Neural cell (in vitro differentiated cells): Measurements from ENCODE around the gene DLGAP4. TPM values are rescaled to one million over a fixed set of nuclear protein-coding genes. Genes with fewer than 3 reads are reported as not detected.

Source experiments
- H2AFZ ChIP-seq: fragments of 200-600, 300-800 bp; sonication (generic), shearing (Covaris generic); 2 replicates; pipeline ENCODE4 v1.6.0; 2014; ENCODE audit warnings: low read depth, mild to moderate bottlenecking, antibody characterized with exemption, low read length, moderate library complexity
- H3F3A ChIP-seq: fragments of 200-600 bp; shearing (Covaris generic); 2 replicates; pipeline ENCODE4 v1.6.1; 2016; ENCODE audit warnings: mild to moderate bottlenecking, moderate library complexity, mixed read lengths, antibody characterized with exemption, low read length; ENCODE audit not compliant: insufficient read depth, poor library complexity, severe bottlenecking
- H3K27ac ChIP-seq: fragments of 200-600, 300-800 bp; sonication (generic), shearing (Covaris generic); 2 replicates; pipeline ENCODE4 v1.5.1; 2014; ENCODE audit warnings: mild to moderate bottlenecking, low read length, moderate library complexity
- H3K27me3 ChIP-seq: fragments of 300-800, 200-600 bp; sonication (generic), shearing (Covaris generic); 2 replicates; pipeline ENCODE4 v1.6.0; 2014; ENCODE audit warnings: mild to moderate bottlenecking, low read depth, low read length, moderate library complexity; ENCODE audit not compliant: insufficient read depth
- H3K36me3 ChIP-seq: fragments of 300-800, 200-600 bp; sonication (generic), shearing (Covaris generic); 2 replicates; pipeline ENCODE4 v1.5.1; 2014; ENCODE audit warnings: mild to moderate bottlenecking, antibody characterized with exemption, low read length, moderate library complexity; ENCODE audit not compliant: insufficient read depth
- H3K4me2 ChIP-seq: fragments of 300-800, 200-600 bp; sonication (generic), shearing (Covaris generic); 2 replicates; pipeline ENCODE4 v1.6.0; 2014; ENCODE audit warnings: mild to moderate bottlenecking, low read length
- H3K4me3 ChIP-seq: fragments of 300-800, 200-600 bp; sonication (generic), shearing (Covaris generic); 2 replicates; pipeline ENCODE4 v1.5.1; 2014; ENCODE audit warnings: mild to moderate bottlenecking, low read length, moderate library complexity
- H3K79me2 ChIP-seq: fragments of 200-600 bp; shearing (Covaris generic); replicated peaks from 2 replicates; pipeline ENCODE4 v1.6.0; 2014; ENCODE audit warnings: mild to moderate bottlenecking, low read length, moderate library complexity; ENCODE audit not compliant: insufficient read depth
- H3K9ac ChIP-seq: fragments of 300-800, 200-600 bp; sonication (generic), shearing (Covaris generic); 2 replicates; pipeline ENCODE4 v1.6.1; 2016; ENCODE audit warnings: mild to moderate bottlenecking, low read length, mixed read lengths
- H3K9me2 ChIP-seq: fragments of 200-600 bp; shearing (Covaris generic); 2 replicates; pipeline ENCODE4 v1.6.1; 2016; ENCODE audit warnings: mild to moderate bottlenecking, low read length, mixed read lengths; ENCODE audit not compliant: insufficient read depth
- H3K9me3 ChIP-seq: fragments of 200-600, 300-800 bp; sonication (generic), shearing (Covaris generic); 2 replicates; pipeline ENCODE4 v1.6.1; 2016; ENCODE audit warnings: mild to moderate bottlenecking, mixed run types, low read length, moderate library complexity, mixed read lengths
- H4K20me1 ChIP-seq: fragments of 200-600 bp; shearing (Covaris generic); 2 replicates; pipeline ENCODE4 v1.6.1; 2016; ENCODE audit warnings: mild to moderate bottlenecking, mixed run types; ENCODE audit not compliant: insufficient read depth
- CTCF ChIP-seq: fragments of 450-650 bp; IDR thresholded peaks from 2 replicates; pipeline ENCODE4 v1.5.1; 2014; ENCODE audit warnings: antibody characterized with exemption, mild to moderate bottlenecking, moderate library complexity; ENCODE audit not compliant: poor library complexity, severe bottlenecking
- EP300 ChIP-seq: fragments of 450-650 bp; conservative IDR thresholded peaks from 2 replicates; pipeline ENCODE4 v1.6.1; 2014; ENCODE audit warnings: antibody characterized with exemption, mild to moderate bottlenecking, moderate library complexity; ENCODE audit not compliant: poor library complexity, severe bottlenecking
- EZH2 ChIP-seq: fragments of 200-600, 300-800 bp; shearing (Covaris generic), sonication (generic); IDR thresholded peaks from 2 replicates; pipeline ENCODE4 v1.6.1; 2014; ENCODE audit warnings: antibody characterized with exemption, low read length, borderline replicate concordance, mild to moderate bottlenecking; ENCODE audit not compliant: insufficient read depth, poor library complexity, severe bottlenecking
- MXI1 ChIP-seq: fragments of 450-650 bp; conservative IDR thresholded peaks from 2 replicates; pipeline ENCODE4 v1.6.1; 2014; ENCODE audit warnings: antibody characterized with exemption, mild to moderate bottlenecking; ENCODE audit not compliant: poor library complexity, severe bottlenecking
- POLR2AphosphoS5 ChIP-seq: IDR thresholded peaks from 2 replicates; pipeline ENCODE4 v1.6.1; 2012
- RAD21 ChIP-seq: fragments of 450-650 bp; conservative IDR thresholded peaks from 2 replicates; pipeline ENCODE4 v1.6.1; 2014; ENCODE audit warnings: antibody characterized with exemption, mild to moderate bottlenecking, moderate library complexity
- REST ChIP-seq: IDR thresholded peaks from 2 replicates; pipeline ENCODE4 v1.6.1; 2012; ENCODE audit warnings: borderline replicate concordance
- SMC3 ChIP-seq: fragments of 450-650 bp; conservative IDR thresholded peaks from 2 replicates; pipeline ENCODE4 v1.6.1; 2014; ENCODE audit warnings: antibody characterized with exemption, mild to moderate bottlenecking, moderate library complexity; ENCODE audit not compliant: poor library complexity
- TAF1 ChIP-seq: IDR thresholded peaks from 2 replicates; pipeline ENCODE4 v1.6.1; 2012; ENCODE audit warnings: low read depth
- polyA plus RNA-seq: library from polyadenylated mRNA; depleted of rRNA; stranded (reverse); fragments of >200 nt; gene quantifications from 2 replicates; pipeline ENCODE4 v1.2.3, GENCODE V29; 2014

Gene DLGAP4
- polyA plus RNA-seq, 1 donor from 2014 or later = 31.2 TPM

DNA sequence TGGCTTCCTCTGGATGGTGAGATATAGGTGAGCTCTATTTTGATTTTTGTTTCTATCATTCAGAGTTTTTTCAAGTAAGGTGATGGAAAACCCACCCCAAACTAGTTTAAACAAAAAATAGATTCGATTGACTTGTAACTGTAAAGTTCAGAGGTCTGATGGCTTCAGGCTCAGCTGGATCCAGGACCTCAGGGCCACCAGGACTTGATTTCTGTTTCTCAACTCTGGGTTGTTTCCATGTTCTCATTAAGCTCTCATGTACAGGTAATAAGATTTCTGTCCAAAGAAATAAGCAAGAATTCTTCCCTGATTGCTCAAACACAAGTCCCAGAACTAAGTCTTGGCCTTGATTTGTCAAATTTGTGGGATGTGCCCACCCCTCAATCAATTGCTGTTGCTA, 67.0 kb downstream of the DLGAP4 start:
- Histone ChIP-seq H2AFZ (no peak overlapping the region), H3K9me3 (no peaks in the 10 kb centered on the region), H3K27me3 (no peaks in the 10 kb centered on the region), H3K4me3 (no peak overlapping the region), H4K20me1 (no peaks in the 10 kb centered on the region), H3K27ac (no peak overlapping the region), H3K9ac (no peak overlapping the region), H3F3A (no peaks in the 10 kb centered on the region), H3K36me3 (no peaks in the 10 kb centered on the region), H3K79me2 (no peaks in the 10 kb centered on the region), H3K9me2 (no peaks in the 10 kb centered on the region), H3K4me2 (no peak overlapping the region)
- TF ChIP-seq SMC3 (no peak), EZH2 (no peak), TAF1 (no peak), POLR2AphosphoS5 (no peak), EP300 (no peak), MXI1 (no peak), RAD21 (no peak), CTCF (no peak), REST (no peak)

GRCh38 chr20:36374995-36375394, 68.9 kb downstream of the DLGAP4 start:
- H3F3A ChIP-seq = no peaks in the 10 kb centered on the region
- no peak overlapping the region for H3K4me2 ChIP-seq
- H3K4me3 ChIP-seq = no peak overlapping the region
- no peak overlapping the region for H3K27ac ChIP-seq
- TF ChIP-seq CTCF = no peak
- no peak for TF ChIP-seq TAF1
- no peak for TF ChIP-seq MXI1
- TF ChIP-seq POLR2AphosphoS5 = no peak
- TF ChIP-seq REST = no peak
- TF ChIP-seq SMC3 = no peak
- TF ChIP-seq RAD21 = no peak
- no peak for TF ChIP-seq EZH2
- H3K9ac ChIP-seq = no peak overlapping the region
- H3K9me3 ChIP-seq = no peaks in the 10 kb centered on the region
- no peaks in the 10 kb centered on the region for H3K36me3 ChIP-seq
- H4K20me1 ChIP-seq = no peaks in the 10 kb centered on the region
- H3K79me2 ChIP-seq = no peaks in the 10 kb centered on the region
- no peaks in the 10 kb centered on the region for H3K9me2 ChIP-seq
- no peak overlapping the region for H2AFZ ChIP-seq
- no peaks in the 10 kb centered on the region for H3K27me3 ChIP-seq
